Liver (tissue), 3 donors: ENCODE data around the gene TRAK2.
A peak's percentile ranks its signal among the peaks of the same experiment; 100 is the strongest.

Experiments used
- EGR1 ChIP-seq, 2 donors: IDR thresholded peaks; 2 replicates each; pipeline ENCODE4 v1.6.1; 2016 to 2018; ENCODE audit warnings: antibody characterized with exemption in 2 of 2, low read depth in 2 of 2
- JUND ChIP-seq, 2 donors: IDR thresholded peaks; 2 replicates each; pipeline ENCODE4 v1.6.1; 2016; ENCODE audit warnings: antibody characterized with exemption in 2 of 2
- RAD21 ChIP-seq, 2 donors: IDR thresholded peaks; 2 replicates each; pipeline ENCODE4 v1.6.1; 2016; ENCODE audit warnings: antibody characterized with exemption in 2 of 2, mild to moderate bottlenecking in 2 of 2
- REST ChIP-seq: IDR thresholded peaks from 2 replicates; pipeline ENCODE4 v1.6.1; 2016; ENCODE audit warnings: antibody characterized with exemption, mild to moderate bottlenecking
- SP1 ChIP-seq: IDR thresholded peaks from 2 replicates; pipeline ENCODE4 v1.6.1; 2018; ENCODE audit warnings: antibody characterized with exemption, mild to moderate bottlenecking
- TAF1 ChIP-seq: conservative IDR thresholded peaks from 2 replicates; pipeline ENCODE4 v1.6.1; 2016; ENCODE audit warnings: antibody characterized with exemption, mild to moderate bottlenecking
- YY1 ChIP-seq: IDR thresholded peaks from 2 replicates; pipeline ENCODE4 v1.6.1; 2016; ENCODE audit warnings: antibody characterized with exemption, mild to moderate bottlenecking
- ZBTB33 ChIP-seq: IDR thresholded peaks from 2 replicates; pipeline ENCODE4 v1.6.1; 2016; ENCODE audit warnings: antibody characterized with exemption
- TF ChIP-seq, protein P1 (sequence below): fragments of 150-350 bp; IDR thresholded peaks from 2 replicates; pipeline ENCODE4 v1.5.1; 2017; ENCODE audit warnings: improper control_type of control experiment, low read depth, low read length; ENCODE audit not compliant: missing input control
- TF ChIP-seq, protein P2 (sequence below): IDR thresholded peaks from 2 replicates; pipeline ENCODE4 v1.6.1; 2016; ENCODE audit warnings: antibody characterized with exemption
- TF ChIP-seq, protein P3 (sequence below): IDR thresholded peaks from 2 replicates; pipeline ENCODE4 v1.6.1; 2016; ENCODE audit warnings: antibody characterized with exemption
- donor health status: healthy.
- donor health status: healthy.

- TF ChIP-seq, protein P1, sequence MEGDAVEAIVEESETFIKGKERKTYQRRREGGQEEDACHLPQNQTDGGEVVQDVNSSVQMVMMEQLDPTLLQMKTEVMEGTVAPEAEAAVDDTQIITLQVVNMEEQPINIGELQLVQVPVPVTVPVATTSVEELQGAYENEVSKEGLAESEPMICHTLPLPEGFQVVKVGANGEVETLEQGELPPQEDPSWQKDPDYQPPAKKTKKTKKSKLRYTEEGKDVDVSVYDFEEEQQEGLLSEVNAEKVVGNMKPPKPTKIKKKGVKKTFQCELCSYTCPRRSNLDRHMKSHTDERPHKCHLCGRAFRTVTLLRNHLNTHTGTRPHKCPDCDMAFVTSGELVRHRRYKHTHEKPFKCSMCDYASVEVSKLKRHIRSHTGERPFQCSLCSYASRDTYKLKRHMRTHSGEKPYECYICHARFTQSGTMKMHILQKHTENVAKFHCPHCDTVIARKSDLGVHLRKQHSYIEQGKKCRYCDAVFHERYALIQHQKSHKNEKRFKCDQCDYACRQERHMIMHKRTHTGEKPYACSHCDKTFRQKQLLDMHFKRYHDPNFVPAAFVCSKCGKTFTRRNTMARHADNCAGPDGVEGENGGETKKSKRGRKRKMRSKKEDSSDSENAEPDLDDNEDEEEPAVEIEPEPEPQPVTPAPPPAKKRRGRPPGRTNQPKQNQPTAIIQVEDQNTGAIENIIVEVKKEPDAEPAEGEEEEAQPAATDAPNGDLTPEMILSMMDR, result no peak
- TF ChIP-seq, protein P2, sequence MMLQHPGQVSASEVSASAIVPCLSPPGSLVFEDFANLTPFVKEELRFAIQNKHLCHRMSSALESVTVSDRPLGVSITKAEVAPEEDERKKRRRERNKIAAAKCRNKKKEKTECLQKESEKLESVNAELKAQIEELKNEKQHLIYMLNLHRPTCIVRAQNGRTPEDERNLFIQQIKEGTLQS, result no peak
- TF ChIP-seq YY1 (no peak), ZBTB33 (no peak), SP1 (no peak), EGR1 (IDR thresholded peaks at IDR 0.05; ENCODE audit: low read depth in 2 of 2) (no peak), JUND (IDR thresholded peaks at IDR 0.05) (no peak), REST (no peak), RAD21 (IDR thresholded peaks at IDR 0.05) (peak in 1 of 2 donors; percentile 5), TAF1 (no peak)
- TF ChIP-seq, protein P3, sequence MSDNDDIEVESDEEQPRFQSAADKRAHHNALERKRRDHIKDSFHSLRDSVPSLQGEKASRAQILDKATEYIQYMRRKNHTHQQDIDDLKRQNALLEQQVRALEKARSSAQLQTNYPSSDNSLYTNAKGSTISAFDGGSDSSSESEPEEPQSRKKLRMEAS, result no peak
Measured at GRCh38 chr2:201470821-201471731, 19.8 kb upstream of the TRAK2 start.
